Keratinocyte (primary cell): ENCODE data around the gene IMPACT. TPM values are rescaled to one million over a fixed set of nuclear protein-coding genes. Genes with fewer than 3 reads are reported as not detected.

ENCODE experiments used
- DNase-seq: peaks from one replicate; pipeline ENCODE4 v3.0.0-alpha.2; 2011; ENCODE audit warnings: low read depth, missing footprints, low spot score
- FAIRE-seq: peaks from 2 replicates; lab custom pipeline; 2011; peaks lifted over from hg19 to GRCh38; lab: Jason Lieb, UNC
- H2AFZ ChIP-seq: 2 replicates; pipeline ENCODE4 v1.6.0; 2012; ENCODE audit warnings: low read length, control low read depth, inconsistent platforms; ENCODE audit not compliant: control insufficient read depth
- H3K27ac ChIP-seq: 2 replicates; pipeline ENCODE4 v1.5.1; 2011; ENCODE audit warnings: low read length; ENCODE audit not compliant: control insufficient read depth, insufficient read depth
- H3K27me3 ChIP-seq: 3 replicates; pipeline ENCODE4 v1.6.0; 2011; ENCODE audit warnings: low read length; ENCODE audit not compliant: control insufficient read depth, insufficient read depth; ENCODE audit errors: extremely low read depth
- H3K36me3 ChIP-seq, 2 experiments: 2 replicates in 1 of 2; 3 replicates in 1 of 2; pipeline ENCODE4 v1.5.1; 2011; ENCODE audit warnings: low read length in 2 of 2, mild to moderate bottlenecking in 1 of 2; ENCODE audit not compliant: control insufficient read depth in 2 of 2, insufficient read depth in 2 of 2; ENCODE audit errors: extremely low read depth in 1 of 2
- H3K4me1 ChIP-seq: 3 replicates; pipeline ENCODE4 v1.5.1; 2011; ENCODE audit warnings: low read length; ENCODE audit not compliant: control insufficient read depth, insufficient read depth; ENCODE audit errors: extremely low read depth
- H3K4me2 ChIP-seq: 3 replicates; pipeline ENCODE4 v1.6.0; 2011; ENCODE audit warnings: low read depth, low read length; ENCODE audit not compliant: control insufficient read depth, insufficient read depth; ENCODE audit errors: extremely low read depth
- H3K4me3 ChIP-seq, 3 experiments: fragments of 200-600 bp in 1 of 3; sonication (generic) in 1 of 3; 2 replicates in 2 of 3; 3 replicates in 1 of 3; pipeline ENCODE4 v1.5.1; 2011 to 2016; ENCODE audit warnings: low read length in 3 of 3, mild to moderate bottlenecking in 3 of 3, control low read depth in 2 of 3, inconsistent platforms in 1 of 3, low read depth in 1 of 3, mixed read lengths in 1 of 3, mixed run types in 1 of 3, moderate library complexity in 1 of 3; ENCODE audit not compliant: control insufficient read depth in 2 of 3, insufficient read depth in 2 of 3; ENCODE audit errors: extremely low read depth in 1 of 3
- H3K79me2 ChIP-seq: 2 replicates; pipeline ENCODE4 v1.6.0; 2012; ENCODE audit warnings: low read length; ENCODE audit not compliant: control insufficient read depth, insufficient read depth
- H3K9ac ChIP-seq: 3 replicates; pipeline ENCODE4 v1.6.0; 2011; ENCODE audit warnings: low read length; ENCODE audit not compliant: control insufficient read depth, insufficient read depth; ENCODE audit errors: extremely low read depth
- H3K9me1 ChIP-seq: 3 replicates; pipeline ENCODE4 v1.6.0; 2011; ENCODE audit warnings: low read length; ENCODE audit not compliant: control insufficient read depth, insufficient read depth; ENCODE audit errors: extremely low read depth
- H3K9me3 ChIP-seq: 2 replicates; pipeline ENCODE4 v1.5.1; 2012; ENCODE audit warnings: low read depth, low read length; ENCODE audit not compliant: control insufficient read depth
- H4K20me1 ChIP-seq: 3 replicates; pipeline ENCODE4 v1.6.0; 2011; ENCODE audit warnings: low read length; ENCODE audit not compliant: control insufficient read depth, insufficient read depth; ENCODE audit errors: extremely low read depth
- EZH2 ChIP-seq: IDR thresholded peaks from one replicate; pipeline ENCODE4 v1.6.1; 2012; ENCODE audit warnings: inconsistent platforms, mild to moderate bottlenecking, low read length, moderate library complexity
- dilution Hi-C: fragments of 300-500 bp; cut with MboI; formaldehyde crosslinking; loops from one replicate; pipeline ENCODE4 v1.7.0; 2020; ENCODE audit warnings: low sequenced_read_pairs; ENCODE audit not compliant: extremely low pct_ligation_motif_present
- polyA plus RNA-seq, 5 experiments: library from polyadenylated mRNA; depleted of rRNA in 3 of 5; stranded (reverse) in 3 of 5; stranded (forward) in 1 of 5; unstranded in 1 of 5; fragments of >200 nt; gene quantifications; 1 replicate in 1 of 5; 2 replicates in 3 of 5; 3 replicates in 1 of 5; pipeline versions ENCODE4 v1.2.1 to v1.2.3, GENCODE V29; 2011 to 2012; ENCODE audit warnings: missing spikeins in 2 of 5, low read depth in 1 of 5, low replicate concordance in 1 of 5
- TF ChIP-seq, protein P1 (sequence below), 3 experiments: IDR thresholded peaks in 1 of 3; conservative IDR thresholded peaks in 1 of 3; optimal IDR thresholded peaks in 1 of 3; 2 replicates in 2 of 3; 3 replicates in 1 of 3; pipeline versions ENCODE3 to v1.5.1; 2011; ENCODE audit warnings: low read length in 3 of 3, mild to moderate bottlenecking in 3 of 3, moderate library complexity in 2 of 3, control low read depth in 1 of 3, inconsistent platforms in 1 of 3; ENCODE audit not compliant: insufficient read depth in 2 of 3; ENCODE audit errors: extremely low read depth in 1 of 3

IMPACT gene
- polyA plus RNA-seq, 1 donor (not counting 4 experiments of a cell fraction or from before 2014, with no cell fraction given) = 35.3 TPM

DNA sequence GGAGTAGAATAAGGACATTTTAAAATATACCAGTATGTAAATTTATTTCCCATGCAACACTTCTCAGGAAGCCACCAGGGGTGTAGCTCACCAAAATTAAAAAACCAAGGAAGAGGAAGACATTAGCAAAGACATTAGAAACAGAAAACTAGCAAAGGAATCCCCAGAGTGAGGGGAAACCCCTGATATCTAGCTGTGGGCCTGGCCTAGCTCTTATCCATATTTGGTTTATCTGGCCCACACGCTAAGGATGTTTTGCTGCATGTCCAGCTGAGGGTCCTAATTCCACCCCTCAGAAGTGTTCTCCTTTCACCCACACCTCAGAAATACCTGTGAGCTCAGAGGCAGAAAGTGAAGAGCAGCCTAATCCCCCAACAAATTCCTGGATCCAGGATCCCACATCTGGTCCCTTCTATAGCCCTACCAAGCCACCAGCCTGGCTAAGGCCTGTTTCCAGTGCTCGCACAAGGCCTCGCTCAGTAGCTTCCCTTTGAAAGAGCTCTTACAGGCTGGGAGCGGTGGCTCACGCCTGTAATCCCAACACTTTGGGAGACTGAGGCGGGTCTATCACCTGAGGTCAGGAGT is 46.2 kb upstream of the IMPACT start:
- Histone ChIP-seq H3K27ac (no peak overlapping the region), H3K36me3 (no peaks in the 10 kb centered on the region), H3K9me3 (no peaks in the 10 kb centered on the region), H3K9ac (no peak overlapping the region), H3K4me3 (no peak overlapping the region), H4K20me1 (no peaks in the 10 kb centered on the region), H3K4me2 (no peak overlapping the region), H3K79me2 (no peaks in the 10 kb centered on the region), H3K27me3 (no peaks in the 10 kb centered on the region), H3K9me1 (no peaks in the 10 kb centered on the region), H3K4me1 (no peaks in the 10 kb centered on the region), H2AFZ (no peak overlapping the region)
- no peak for TF ChIP-seq EZH2
- TF ChIP-seq, protein P1, sequence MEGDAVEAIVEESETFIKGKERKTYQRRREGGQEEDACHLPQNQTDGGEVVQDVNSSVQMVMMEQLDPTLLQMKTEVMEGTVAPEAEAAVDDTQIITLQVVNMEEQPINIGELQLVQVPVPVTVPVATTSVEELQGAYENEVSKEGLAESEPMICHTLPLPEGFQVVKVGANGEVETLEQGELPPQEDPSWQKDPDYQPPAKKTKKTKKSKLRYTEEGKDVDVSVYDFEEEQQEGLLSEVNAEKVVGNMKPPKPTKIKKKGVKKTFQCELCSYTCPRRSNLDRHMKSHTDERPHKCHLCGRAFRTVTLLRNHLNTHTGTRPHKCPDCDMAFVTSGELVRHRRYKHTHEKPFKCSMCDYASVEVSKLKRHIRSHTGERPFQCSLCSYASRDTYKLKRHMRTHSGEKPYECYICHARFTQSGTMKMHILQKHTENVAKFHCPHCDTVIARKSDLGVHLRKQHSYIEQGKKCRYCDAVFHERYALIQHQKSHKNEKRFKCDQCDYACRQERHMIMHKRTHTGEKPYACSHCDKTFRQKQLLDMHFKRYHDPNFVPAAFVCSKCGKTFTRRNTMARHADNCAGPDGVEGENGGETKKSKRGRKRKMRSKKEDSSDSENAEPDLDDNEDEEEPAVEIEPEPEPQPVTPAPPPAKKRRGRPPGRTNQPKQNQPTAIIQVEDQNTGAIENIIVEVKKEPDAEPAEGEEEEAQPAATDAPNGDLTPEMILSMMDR (optimal IDR thresholded peaks at IDR 0.05 in 1 of 3, IDR thresholded peaks at IDR 0.05 in 1 of 3, conservative IDR thresholded peaks at IDR 0.05 in 1 of 3; ENCODE audit: extremely low read depth in 1 of 3, insufficient read depth in 2 of 3, low read length in 3 of 3) = no peak
- FAIRE-seq (no peak), DNase-seq (no peak)
- dilution Hi-C loops = no loop called here

DNA sequence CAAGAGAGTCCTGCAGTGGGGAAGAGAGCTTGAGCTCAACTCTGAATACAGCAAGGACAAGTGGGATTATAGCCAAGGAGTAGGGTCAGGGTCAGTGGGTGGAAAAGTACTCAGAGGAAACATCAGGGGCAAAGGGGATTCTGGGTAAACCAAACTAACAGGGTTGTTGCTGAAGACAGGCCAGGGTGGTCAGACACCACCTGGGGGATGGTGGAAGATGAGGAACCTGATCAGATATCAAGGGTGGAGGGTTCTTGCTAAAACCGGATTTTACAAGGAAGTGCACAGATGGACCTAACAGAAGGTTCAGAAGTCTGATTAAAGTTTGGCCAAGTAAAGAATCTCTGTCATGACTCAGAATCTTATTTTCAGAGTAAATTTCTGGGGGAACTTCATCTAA is 45.3 kb upstream of the IMPACT start:
- H3K27ac ChIP-seq = no peak overlapping the region
- no peaks in the 10 kb centered on the region for H3K9me1 ChIP-seq
- H3K4me3 ChIP-seq = no peak overlapping the region
- no peaks in the 10 kb centered on the region for H3K4me1 ChIP-seq
- H2AFZ ChIP-seq = no peak overlapping the region
- no peaks in the 10 kb centered on the region for H4K20me1 ChIP-seq
- no peaks in the 10 kb centered on the region for H3K79me2 ChIP-seq
- no peak for FAIRE-seq
- H3K36me3 ChIP-seq = no peaks in the 10 kb centered on the region
- no peaks in the 10 kb centered on the region for H3K27me3 ChIP-seq
- DNase-seq = no peak
- no peaks in the 10 kb centered on the region for H3K9me3 ChIP-seq
- H3K9ac ChIP-seq = no peak overlapping the region
- dilution Hi-C loops = no loop called here
- H3K4me2 ChIP-seq = no peak overlapping the region
- TF ChIP-seq EZH2 = no peak
- TF ChIP-seq, protein P1 (optimal IDR thresholded peaks at IDR 0.05 in 1 of 3, IDR thresholded peaks at IDR 0.05 in 1 of 3, conservative IDR thresholded peaks at IDR 0.05 in 1 of 3; ENCODE audit: extremely low read depth in 1 of 3, insufficient read depth in 2 of 3, low read length in 3 of 3) = no peak
